ENCODE data around the gene WFDC9.

DNA sequence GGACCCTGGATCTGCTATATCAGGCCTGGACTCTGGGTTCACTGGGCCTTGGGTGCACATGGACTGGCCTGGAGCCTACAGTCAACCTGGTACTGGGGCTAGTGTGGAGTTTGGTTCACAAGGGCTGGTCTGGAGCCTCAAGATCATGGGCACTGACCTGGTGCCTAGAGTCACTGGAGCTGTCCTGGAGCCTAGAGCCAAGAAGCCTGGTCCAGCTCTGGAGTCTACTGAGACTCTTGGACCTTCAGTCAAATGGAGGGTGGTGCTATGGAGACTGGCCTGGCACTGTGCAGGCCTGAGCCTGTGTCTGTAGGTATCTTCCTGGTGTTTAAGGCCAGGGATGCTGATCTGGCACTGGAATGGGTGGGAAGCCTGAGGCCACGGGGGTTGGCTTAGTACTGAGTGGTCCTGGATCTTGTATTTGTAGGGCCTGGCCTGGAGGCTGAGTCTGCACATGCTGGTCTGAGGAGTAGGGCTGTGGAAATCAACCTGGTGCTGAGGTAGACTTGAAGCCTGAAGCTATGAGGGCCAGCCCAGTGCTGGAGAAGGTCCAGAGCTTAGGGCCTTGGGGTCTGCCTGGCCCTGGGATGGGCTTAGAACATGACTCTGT, 16.5 kb upstream of the WFDC9 start:
- TF ChIP-seq, protein P1, sequence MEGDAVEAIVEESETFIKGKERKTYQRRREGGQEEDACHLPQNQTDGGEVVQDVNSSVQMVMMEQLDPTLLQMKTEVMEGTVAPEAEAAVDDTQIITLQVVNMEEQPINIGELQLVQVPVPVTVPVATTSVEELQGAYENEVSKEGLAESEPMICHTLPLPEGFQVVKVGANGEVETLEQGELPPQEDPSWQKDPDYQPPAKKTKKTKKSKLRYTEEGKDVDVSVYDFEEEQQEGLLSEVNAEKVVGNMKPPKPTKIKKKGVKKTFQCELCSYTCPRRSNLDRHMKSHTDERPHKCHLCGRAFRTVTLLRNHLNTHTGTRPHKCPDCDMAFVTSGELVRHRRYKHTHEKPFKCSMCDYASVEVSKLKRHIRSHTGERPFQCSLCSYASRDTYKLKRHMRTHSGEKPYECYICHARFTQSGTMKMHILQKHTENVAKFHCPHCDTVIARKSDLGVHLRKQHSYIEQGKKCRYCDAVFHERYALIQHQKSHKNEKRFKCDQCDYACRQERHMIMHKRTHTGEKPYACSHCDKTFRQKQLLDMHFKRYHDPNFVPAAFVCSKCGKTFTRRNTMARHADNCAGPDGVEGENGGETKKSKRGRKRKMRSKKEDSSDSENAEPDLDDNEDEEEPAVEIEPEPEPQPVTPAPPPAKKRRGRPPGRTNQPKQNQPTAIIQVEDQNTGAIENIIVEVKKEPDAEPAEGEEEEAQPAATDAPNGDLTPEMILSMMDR (conservative IDR thresholded peaks at IDR 0.05; ENCODE audit: low read length), result no peak
- TF ChIP-seq EZH2phosphoT487 (IDR thresholded peaks at IDR 0.05; ENCODE audit: borderline replicate concordance), result no peak
